Measurements from ENCODE around the gene EPPIN. TPM values are rescaled to one million over a fixed set of nuclear protein-coding genes. Genes with fewer than 3 reads are reported as not detected.

EPPIN gene
- total RNA-seq, 1 experiment from 2014 or later, result not detected

GRCh38 chr20:45583502-45583901 lies 36.3 kb upstream of the EPPIN start:
- Histone ChIP-seq H3K36me3 (ENCODE audit: low read depth) (no peaks in the 10 kb centered on the region), H2AFZ (no peak overlapping the region), H3K9me3 (ENCODE audit: insufficient read depth, low read depth) (no peaks in the 10 kb centered on the region), H3K4me1 (replicated peaks; ENCODE audit: insufficient read depth) (no peaks in the 10 kb centered on the region), H3K27ac (no peak overlapping the region), H3K4me2 (no peak overlapping the region), H3K79me2 (ENCODE audit: low read depth) (no peaks in the 10 kb centered on the region), H4K20me1 (ENCODE audit: insufficient read depth) (no peaks in the 10 kb centered on the region), H3F3A (ENCODE audit: insufficient read depth, low read depth) (no peaks in the 10 kb centered on the region), H3K9me2 (ENCODE audit: insufficient read depth) (no peaks in the 10 kb centered on the region; the same call in 1 of the 2 replicates), H3K27me3 (ENCODE audit: insufficient read depth, low read depth) (no peaks in the 10 kb centered on the region), H3K4me3 (no peak overlapping the region)
- DNase-seq, result no peak
- POLR2A ChIA-PET (ENCODE audit: unreplicated experiment), result interaction anchor here (0.6 kb wide), 1 partner anchor 571 kb away, joined by 17 read pairs; no protein-coding TSS in a partner anchor
- no TSS peak for BruUV-seq (replicated peaks)
- intact Hi-C loops (cut with micrococcal nuclease; ENCODE audit: unreplicated experiment), result no loop called here
- no peak for TF ChIP-seq EZH2 (IDR thresholded peaks at IDR 0.05; ENCODE audit: low read depth)
- CTCF ChIA-PET, result no interaction called here

GRCh38 chr20:45581702-45582101 lies 34.5 kb upstream of the EPPIN start:
- no peak overlapping the region for H3K4me2 ChIP-seq
- TF ChIP-seq CTCF (conservative IDR thresholded peaks at IDR 0.05) (no peak), EZH2 (IDR thresholded peaks at IDR 0.05; ENCODE audit: low read depth) (no peak)
- ChIA-PET CTCF (no interaction called here), POLR2A (ENCODE audit: unreplicated experiment) (no interaction called here)
- H3K27me3 ChIP-seq (ENCODE audit: insufficient read depth, low read depth), result no peaks in the 10 kb centered on the region
- H3K9me3 ChIP-seq (ENCODE audit: insufficient read depth, low read depth), result no peaks in the 10 kb centered on the region
- no peaks in the 10 kb centered on the region for H3K79me2 ChIP-seq (ENCODE audit: low read depth)
- H3K27ac ChIP-seq, result no peak overlapping the region
- no peak overlapping the region for H3K4me3 ChIP-seq
- no peaks in the 10 kb centered on the region for H3F3A ChIP-seq (ENCODE audit: insufficient read depth, low read depth)
- H3K36me3 ChIP-seq (ENCODE audit: low read depth), result no peaks in the 10 kb centered on the region
- H3K9me2 ChIP-seq (ENCODE audit: insufficient read depth), result no peaks in the 10 kb centered on the region; the same call in 1 of the 2 replicates
- DNase-seq, result no peak
- intact Hi-C loops (cut with micrococcal nuclease; ENCODE audit: unreplicated experiment), result no loop called here
- H2AFZ ChIP-seq, result no peak overlapping the region
- no TSS peak for BruUV-seq (replicated peaks)
- no peaks in the 10 kb centered on the region for H3K4me1 ChIP-seq (replicated peaks; ENCODE audit: insufficient read depth)
- H4K20me1 ChIP-seq (ENCODE audit: insufficient read depth), result no peaks in the 10 kb centered on the region

- Histone ChIP-seq H3K27ac (no peak within 1 kb of the TSS), H3K79me2 (ENCODE audit: low read depth) (no peaks in the 10 kb centered on the region), H3F3A (ENCODE audit: insufficient read depth, low read depth) (no peaks in the 10 kb centered on the region), H3K4me3 (no peak within 1 kb of the TSS), H4K20me1 (ENCODE audit: insufficient read depth) (no peaks in the 10 kb centered on the region), H3K9me3 (ENCODE audit: insufficient read depth, low read depth) (no peaks in the 10 kb centered on the region), H3K9me2 (ENCODE audit: insufficient read depth) (no peaks in the 10 kb centered on the region; the same call in 1 of the 2 replicates), H3K27me3 (ENCODE audit: insufficient read depth, low read depth) (no peaks in the 10 kb centered on the region), H3K4me2 (no peak within 1 kb of the TSS), H3K4me1 (replicated peaks; ENCODE audit: insufficient read depth) (no peaks in the 10 kb centered on the region), H3K36me3 (ENCODE audit: low read depth) (no peaks in the 10 kb centered on the region), H2AFZ (no peak within 1 kb of the TSS; the same call in 1 of the 2 replicates)
- intact Hi-C loops (cut with micrococcal nuclease; ENCODE audit: unreplicated experiment), result no loop called here
- ChIA-PET CTCF (no interaction called here), POLR2A (ENCODE audit: unreplicated experiment) (no interaction called here)
- DNase-seq, result no peak
- no TSS peak for BruUV-seq (replicated peaks)
- no peak for TF ChIP-seq CTCF (conservative IDR thresholded peaks at IDR 0.05)
- TF ChIP-seq EZH2 (IDR thresholded peaks at IDR 0.05; ENCODE audit: low read depth), result no peak
Observed at GRCh38 chr20:45579184-45579583, 32.0 kb upstream of the EPPIN start, which contains the start of gene WFDC8. Gene WFDC8, minus strand, starts transcription at chr20:45579284. Its CDS starts 37 bp downstream, at chr20:45579247.

GRCh38 chr20:45578231-45578630 lies 31.0 kb upstream of the EPPIN start:
- Histone ChIP-seq H3K4me3 (no peak overlapping the region), H3K27me3 (ENCODE audit: insufficient read depth, low read depth) (no peaks in the 10 kb centered on the region), H4K20me1 (ENCODE audit: insufficient read depth) (no peaks in the 10 kb centered on the region), H3F3A (ENCODE audit: insufficient read depth, low read depth) (no peaks in the 10 kb centered on the region), H3K4me2 (no peak overlapping the region), H2AFZ (no peak overlapping the region; the same call in 1 of the 2 replicates), H3K4me1 (replicated peaks; ENCODE audit: insufficient read depth) (no peaks in the 10 kb centered on the region), H3K36me3 (ENCODE audit: low read depth) (no peaks in the 10 kb centered on the region), H3K27ac (no peak overlapping the region), H3K79me2 (ENCODE audit: low read depth) (no peaks in the 10 kb centered on the region), H3K9me2 (ENCODE audit: insufficient read depth) (no peaks in the 10 kb centered on the region; the same call in 1 of the 2 replicates), H3K9me3 (ENCODE audit: insufficient read depth, low read depth) (no peaks in the 10 kb centered on the region)
- ChIA-PET POLR2A (ENCODE audit: unreplicated experiment) (no interaction called here), CTCF (no interaction called here)
- TF ChIP-seq CTCF (conservative IDR thresholded peaks at IDR 0.05), result no peak
- TF ChIP-seq EZH2 (IDR thresholded peaks at IDR 0.05; ENCODE audit: low read depth), result no peak
- intact Hi-C loops (cut with micrococcal nuclease; ENCODE audit: unreplicated experiment), result no loop called here
- DNase-seq, result no peak
- BruUV-seq (replicated peaks), result no TSS peak
